Activated CD8-positive, alpha-beta memory T cell treated with anti-CD3 and anti-CD28 coated beads for 48 hours (primary cell): ENCODE measurements around the gene MN1.

Experiments used
- DNase-seq, 3 experiments: peaks; one replicate each; pipeline ENCODE4 v3.0.0-alpha.2; 2020; ENCODE audit warnings: low read depth in 2 of 3, low spot score in 2 of 3

MN1 gene

DNA sequence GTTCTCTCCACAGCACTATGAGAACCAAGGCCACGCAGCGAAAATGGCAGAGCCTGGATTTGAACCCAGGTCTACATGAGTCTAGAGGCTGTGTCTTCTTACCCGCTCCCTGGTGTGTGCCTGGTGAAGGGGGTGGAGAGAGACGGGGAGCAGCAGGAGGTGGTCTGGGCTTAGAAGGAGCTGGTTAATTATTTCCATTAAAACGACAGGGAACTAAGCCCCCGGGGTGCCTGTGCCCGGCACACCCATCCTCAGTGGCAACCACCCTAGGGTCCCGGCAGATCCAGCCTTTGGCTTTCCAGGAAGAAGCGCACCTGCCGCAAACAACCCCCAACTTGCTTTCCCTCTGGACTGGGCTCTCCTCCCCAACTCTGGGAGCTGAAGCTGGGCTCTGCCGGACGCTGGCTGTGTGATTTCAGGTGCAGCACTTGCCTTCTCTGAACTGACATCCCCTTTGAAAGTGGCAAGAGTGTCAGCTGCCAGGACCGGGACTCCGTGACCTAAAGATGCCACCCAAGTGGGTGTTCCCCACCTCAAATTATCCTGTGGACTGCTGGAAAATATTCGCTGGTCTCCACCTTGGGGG lies 35.8 kb downstream of the MN1 start:
- DNase-seq: no peak

DNA sequence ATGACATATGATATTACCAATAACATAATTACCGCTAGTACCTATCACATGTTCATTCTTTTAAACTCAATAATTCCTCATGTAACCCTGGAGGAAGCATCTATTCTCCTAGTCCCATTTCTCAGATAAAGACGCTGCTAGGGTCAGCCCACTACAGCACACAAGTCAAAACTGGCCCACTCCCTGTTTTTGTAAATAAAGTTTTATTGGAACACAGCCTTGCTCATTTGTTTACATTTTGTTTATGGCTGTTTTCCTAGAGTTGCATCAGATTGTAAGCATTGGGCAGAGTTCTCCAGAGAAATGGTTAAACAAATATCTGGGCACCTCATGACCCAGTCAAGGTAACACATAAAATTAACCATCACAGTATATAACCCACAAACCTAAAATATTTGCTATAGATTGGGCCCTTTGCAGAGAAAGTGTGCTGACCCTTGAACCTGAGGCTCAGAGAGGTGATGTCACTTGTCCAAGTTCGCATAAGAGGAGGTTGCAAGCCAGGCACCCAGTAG lies 36.8 kb downstream of the MN1 start:
- DNase-seq: no peak

DNA sequence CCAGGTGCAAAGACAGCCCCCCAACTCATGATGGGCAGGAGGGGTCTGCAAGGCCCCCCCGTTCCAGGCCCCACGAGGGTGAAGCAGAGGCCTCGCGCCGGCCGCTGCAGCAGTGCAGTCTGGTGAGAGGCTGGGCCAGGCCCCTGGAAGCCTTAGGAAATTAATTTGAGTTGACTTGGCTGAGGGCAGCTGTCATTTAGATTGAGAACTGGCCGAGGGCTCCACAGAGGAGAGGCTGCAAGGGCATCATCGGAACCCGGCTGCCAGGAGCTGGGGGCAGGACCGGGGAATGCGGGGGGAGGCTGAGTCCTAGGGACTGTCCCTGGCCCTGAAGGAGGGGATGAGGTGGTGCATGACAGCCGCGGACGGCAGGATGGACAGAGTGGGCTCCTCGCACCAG lies 39.9 kb downstream of the MN1 start:
- DNase-seq: no peak

DNA sequence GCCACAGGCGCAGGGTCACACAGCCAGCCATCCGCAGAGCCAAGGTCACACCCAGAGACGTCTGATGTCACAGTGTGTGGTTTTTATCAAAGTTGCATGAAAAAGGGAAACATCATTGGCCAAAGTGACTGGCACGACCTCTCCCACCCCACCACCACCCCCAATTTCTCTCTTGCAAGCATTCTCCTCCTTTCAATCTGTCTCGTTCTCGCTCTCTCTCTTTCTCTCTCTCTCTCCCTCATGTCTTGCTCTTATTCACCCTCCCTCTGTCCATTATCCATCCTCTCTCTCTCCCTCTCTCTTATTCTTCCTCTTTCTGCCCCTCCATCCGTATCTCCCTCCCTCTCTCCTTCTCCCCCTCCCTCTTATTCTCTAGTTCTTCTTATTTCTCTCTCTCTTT lies 40.6 kb downstream of the MN1 start:
- DNase-seq: no peak

DNA sequence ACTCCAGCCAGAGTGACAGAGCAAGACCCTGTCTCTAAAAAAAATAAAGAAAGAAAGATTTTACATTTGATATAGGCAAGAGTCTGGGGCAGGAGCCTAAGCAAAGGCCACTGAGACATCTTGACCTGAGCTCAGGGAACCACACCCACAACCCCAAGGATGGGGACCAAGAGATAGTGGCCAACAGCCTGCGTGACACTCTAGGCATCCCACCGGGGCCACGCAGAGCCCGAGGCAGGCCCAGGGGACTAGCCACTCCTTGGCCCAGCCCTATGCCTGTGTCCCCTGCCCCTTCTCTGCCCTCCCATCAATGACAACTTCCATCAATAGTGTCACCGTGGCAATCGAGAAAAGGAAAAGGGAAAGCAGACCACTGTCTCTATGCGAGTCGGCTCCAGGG lies 41.1 kb downstream of the MN1 start:
- DNase-seq: no peak

DNA sequence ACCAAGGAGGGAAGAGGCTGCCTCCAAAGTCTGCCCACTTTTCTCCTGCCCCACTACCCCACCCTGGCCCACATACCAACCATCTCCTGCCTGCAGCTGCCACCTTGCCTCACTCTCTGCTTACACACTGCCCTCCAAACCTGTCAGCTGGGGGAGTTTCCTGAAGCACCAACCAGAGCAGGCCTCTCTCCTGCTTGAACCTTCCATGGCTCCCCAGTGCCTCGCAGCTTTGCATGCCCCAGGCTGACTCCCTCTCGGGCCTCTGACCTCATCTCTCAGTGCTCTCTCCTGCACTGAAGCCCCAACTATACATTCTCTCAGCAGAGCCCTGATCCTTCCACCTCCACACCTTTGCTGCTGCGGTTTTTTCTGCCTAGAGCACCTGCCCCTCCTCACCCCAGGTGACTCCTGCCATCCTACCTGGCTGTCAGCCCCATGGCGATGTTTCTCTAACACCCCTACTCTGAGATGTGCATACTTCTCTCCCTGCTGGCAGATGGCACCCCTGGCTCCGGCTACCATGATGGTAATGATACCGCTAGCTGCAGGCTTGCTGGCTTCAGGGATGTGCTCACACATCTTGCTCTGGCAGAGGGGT lies 43.5 kb downstream of the MN1 start:
- DNase-seq: no peak

DNA sequence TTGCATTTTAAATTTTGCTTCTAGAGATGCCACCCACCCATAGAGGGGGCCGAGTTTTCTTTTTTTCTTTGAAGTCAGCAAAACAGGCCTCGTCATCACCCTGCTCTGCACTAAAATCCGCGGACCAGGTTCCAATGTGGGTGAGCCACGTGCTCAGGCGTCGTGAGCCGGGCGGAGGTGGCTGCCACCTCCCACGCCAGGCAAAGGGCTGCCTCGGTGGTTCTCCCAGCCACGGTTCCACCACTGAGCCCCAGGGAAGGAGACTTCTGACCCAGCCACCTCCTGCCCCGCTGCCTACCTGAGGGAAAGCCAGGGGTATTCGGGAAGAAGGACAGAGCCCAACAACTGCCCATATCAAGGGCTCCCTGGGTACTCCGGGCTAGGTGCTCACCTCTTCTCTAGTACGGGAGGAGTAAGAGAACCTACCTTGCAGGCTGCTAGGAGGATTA lies 45.3 kb downstream of the MN1 start:
- DNase-seq: no peak

DNA sequence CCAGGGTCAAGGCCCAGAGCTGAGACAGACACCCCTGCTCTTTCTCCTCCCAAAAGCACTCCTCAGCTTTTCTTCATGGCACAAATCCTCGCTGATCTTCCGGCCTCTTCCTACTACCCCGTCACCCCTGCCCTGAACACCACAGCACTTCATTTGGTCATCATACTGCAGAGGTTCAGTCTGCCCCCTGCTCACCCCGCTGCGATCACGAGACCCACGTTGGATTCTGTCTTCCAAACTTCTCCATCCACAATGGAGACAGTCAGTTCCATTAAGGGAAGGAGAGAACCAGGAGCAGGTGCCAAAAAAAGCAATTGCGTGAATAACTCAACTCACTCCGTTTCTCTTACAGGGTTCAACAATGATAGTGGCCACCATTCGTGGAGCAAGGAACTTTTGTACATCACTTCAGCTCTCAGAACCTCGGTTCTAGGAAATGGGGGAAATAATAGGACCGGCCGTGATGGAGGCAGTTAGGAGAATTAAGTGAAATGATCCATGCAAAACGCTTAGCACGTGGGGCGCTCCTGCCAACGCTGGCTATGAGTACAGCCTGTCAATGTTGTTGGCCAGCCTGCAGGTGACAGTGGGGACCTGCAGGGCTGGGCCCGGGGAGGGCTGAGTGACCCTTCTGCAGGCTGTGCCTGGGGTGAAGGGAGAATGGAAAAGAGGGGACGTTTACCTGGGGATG lies 45.9 kb downstream of the MN1 start:
- DNase-seq: no peak

DNA sequence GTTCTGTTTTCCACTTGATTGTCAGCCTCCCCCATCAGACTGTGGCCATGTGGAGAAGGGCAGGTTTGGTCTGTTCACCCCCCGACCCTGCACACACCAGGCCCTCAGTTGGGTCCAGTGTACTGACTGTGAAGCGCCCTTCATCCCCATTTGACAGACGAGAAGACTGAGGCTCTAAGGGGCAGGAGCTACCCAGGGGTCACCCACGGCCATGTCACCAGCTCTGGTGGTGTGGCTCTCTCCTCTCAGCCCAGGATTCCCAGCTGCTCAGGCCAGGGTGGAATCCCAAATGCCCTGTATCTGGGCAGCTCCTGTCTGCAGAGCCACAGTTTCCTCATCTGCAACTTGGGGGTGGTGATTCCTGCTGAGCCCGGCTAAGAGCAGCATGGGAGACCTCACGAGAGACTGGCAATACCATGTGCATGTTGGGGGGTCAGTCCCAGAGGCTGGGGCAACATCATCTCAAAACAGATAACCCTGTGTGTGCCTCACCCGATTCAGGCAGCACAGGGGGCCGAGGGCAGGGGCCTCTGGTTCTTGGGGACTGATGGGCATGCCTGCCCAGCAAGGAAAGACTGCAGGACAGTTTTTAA lies 46.6 kb downstream of the MN1 start:
- DNase-seq: no peak

DNA sequence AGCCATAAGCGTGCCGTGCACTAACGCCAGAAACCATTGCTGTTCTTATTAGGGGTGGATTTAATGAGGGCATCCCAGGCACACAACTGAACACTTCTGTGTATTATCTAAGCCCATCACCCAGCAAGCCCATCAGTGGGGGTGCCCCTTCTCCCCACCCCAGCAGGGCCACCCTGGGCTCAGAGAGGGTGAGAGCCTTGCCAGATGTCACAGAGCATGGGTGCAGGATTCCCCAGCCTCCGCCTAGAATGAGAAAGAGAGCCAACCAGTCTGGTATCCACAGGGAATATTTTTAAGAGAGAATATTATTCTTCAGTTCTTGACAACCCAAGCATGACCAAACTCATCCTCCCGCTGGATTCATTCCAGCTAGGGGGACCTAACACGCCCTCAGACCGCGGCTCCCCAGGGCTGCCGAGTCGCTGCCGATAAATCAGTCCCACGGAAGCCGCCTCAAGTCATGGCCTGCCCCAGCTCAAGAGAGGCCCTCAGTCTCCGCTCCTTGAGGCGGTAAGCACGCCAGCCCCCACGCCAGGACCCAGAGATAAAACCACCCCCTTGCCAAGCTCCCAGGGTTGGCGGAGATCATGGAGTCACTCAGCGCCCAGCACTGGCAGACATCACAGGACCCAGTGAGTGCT lies 47.2 kb downstream of the MN1 start:
- DNase-seq: no peak

DNA sequence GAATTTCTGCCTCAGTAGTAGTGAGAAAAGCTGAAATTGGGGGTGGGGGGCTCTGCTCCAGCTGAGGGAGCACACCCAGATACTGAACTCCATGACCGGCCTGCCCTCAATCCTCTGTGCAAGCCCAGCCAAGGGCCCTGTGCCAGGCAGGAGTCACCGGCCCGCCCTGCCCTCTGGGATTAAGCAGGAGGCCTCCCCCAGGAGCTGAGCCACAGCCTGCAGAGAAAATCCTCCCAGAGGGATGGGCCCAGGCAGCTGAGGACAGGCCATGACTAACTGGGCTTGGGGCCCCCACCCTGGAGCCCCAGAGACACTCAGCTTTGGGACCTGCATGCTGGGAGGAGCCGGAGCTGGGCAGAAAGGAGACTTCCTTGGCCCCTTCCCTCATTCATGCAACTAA lies 48.8 kb downstream of the MN1 start:
- DNase-seq: no peak

DNA sequence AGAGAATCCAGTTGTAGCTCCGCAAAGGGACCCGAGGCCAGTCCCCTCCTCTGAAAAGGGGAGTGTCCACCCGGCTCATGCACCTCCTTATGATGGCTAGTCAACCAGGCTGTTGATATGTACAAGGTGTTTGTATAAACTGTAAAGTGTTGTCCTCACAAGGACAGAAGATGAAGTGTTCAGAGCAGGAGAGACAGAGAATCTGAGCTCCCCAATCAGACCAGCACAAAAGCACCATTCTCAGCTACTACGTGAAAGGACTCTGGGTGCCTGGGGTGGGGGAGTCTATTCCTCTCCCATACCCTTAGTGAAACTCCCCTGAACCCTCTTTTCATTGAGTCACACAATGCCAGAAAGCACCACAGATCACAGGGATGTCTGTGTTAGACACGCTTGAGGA lies 49.4 kb downstream of the MN1 start:
- DNase-seq: no peak

DNA sequence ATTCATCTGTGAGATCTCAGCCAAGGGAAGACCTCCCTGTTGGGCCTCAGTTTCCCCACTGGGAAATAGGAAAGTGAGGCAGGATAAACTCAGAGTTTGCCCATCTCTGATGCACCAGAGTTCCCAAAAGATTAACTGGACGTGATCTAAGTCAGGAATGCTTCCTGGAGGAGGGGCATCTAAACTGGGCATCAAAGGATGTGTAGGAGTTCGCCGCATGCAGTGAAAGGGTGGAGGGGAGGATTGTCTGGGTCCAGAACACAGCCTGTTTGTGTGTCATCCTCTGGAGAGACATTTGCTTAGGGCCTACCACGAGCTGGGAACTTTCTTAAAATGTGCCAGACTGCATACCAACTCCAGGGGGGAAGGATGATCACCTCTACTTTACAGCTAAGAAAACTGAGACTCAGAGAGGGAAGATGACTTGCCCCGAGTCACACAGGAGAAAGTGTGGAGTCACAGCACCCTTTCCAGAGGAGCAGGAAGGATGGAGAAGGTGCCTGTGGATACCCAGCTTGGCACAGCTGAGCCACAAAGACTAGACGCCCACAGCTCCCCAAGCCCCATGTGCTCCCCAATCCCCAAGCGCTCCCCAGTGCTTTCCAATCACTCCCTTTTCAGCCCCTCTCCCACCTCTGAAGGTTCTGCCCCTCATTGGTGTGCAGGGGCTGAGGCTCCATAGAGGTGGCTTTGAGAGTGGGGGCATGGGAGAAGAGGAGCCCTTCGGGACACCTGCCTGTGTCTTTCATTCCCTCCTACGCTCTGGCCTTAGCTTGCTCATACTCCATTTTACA lies 50.1 kb downstream of the MN1 start:
- no peak for DNase-seq

DNA sequence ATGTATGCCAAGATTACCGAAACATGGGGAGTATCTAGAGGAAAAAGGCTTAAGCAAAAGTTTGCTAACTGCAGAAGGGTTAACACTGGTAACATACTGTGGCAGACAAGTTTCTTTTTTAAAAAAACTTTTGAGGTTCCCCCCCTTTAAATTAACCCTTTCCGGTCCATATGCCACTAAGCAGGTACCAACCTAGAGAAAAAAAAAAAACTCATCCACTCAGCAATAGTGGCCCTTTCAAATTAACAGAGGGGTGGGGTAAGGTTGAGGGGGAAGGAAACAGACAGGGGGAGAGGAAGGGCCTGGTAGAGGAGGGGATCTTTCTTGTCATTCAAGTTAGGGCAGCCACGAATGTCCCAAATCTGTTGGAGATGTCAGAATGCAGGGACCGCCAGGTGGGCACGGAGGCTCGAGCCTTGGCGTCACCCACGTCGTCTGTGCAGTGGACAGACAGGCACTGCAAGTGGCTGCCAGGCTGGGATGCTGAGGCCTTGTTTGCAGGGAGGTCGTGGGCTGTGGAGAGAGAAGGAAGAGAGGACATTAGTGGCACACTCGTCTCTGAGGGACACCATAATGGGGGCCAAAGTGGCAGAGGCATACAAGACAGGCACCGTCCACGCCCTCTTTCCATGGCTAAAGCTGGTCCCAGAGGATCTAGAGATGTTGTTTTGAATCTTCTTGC lies 50.8 kb downstream of the MN1 start:
- DNase-seq: no peak

DNA sequence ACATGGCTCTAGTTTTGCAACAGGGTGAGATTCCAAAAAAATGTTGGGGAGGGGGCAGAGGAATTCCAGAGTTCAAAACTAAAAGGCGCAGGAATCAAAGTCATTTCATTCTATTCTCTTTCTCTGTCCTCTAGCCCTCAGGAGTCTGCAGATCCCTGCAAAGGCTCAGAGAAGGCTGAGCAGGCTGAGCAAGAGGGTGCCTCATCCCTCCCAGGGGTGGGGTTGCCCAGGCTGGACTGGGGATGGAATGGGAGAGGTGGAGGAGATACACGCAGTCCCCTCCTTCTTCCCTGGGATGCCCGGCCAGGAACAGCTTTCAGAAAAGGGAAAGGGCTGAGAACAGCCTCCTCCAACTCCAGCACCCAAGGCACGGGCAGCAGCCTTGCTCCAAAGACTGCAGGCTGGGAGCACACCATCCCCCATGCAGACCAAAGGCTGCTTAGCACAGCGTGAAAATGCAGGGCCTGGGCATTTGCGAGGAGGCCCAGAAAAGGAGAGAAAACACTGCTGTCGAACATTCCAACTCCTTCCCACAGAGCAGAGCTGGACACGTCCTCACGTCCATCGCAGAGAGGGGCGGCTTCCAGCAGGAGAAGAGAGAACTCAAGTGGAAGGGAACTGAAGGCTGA lies 51.8 kb downstream of the MN1 start:
- no peak for DNase-seq

DNA sequence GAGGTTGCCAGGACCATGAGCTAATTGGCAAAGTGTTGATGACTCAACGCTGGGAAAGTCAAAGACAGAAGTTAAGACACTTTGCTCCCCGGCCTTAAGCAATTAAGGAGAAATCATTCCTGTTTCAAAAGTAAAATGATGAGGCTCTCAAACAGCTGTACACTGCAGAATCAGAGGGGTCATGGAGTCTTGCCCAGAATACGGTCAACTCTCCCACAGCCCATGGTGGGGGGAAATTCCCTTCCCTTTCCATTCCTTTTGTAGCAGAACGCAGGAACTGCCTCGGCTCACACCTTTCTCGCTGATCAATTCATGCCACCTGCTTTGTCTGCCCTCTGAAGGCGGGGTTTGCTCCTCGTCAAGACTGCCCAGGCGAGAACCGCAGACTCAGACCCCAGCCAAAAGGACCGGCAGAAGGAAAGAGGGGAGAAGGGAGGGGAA lies 52.8 kb downstream of the MN1 start:
- no peak for DNase-seq

DNA sequence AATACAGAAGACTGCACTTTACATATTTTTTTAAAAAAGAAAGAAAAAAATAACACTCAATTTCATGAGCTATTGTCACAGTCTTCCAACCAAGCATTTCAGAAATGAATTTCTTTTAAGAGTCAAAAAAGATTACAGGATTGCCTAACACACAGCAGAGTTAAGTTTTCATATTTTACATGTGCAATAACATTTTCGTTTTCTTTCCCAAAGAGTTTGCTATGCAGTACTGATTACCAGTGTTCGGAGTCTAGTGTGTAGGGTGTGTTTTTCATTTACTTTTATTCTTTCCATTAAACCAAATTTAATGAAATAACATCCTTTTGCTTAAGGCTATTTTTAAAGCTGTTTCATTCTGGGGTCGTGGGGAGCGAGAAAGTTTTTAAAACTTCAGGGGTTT lies 53.2 kb downstream of the MN1 start:
- no peak for DNase-seq

DNA sequence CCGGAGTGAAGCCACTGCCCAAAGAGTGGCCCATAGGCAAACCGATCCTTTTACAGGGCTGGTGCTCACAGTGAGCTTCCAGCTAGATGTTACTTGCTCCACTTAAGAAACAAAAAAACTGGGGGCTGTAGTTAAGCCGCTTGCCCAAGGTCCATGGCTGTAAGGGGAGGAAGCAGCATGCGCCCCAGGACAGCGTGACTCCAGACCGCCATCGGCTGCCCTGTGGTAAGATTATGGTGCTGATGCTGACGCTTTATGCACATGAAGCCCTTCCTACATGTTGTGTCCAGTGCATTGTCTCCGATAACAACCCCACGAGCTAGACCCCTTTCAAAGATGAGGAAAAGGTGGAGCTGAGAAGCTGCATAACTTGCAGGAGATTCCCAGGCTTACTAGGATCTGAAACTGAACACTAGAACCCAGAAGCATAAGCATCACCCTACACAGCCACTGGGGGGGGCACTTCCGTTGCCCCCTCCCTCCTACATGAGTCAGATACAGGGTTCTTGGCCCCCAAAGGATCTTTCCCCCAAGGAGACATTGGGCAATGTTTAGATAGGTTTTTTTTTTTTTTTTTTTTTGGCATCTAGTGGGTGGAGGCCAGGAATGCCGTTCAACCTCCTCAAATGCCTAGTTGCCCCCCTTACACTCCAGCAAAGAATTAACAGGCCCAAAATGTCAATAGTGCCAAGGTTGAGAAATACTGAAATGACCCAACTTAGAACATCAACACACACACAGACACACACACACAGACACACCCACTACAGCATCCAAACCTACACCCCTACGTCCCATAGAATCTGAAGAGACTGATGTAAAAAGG lies 53.9 kb downstream of the MN1 start:
- DNase-seq: no peak

DNA sequence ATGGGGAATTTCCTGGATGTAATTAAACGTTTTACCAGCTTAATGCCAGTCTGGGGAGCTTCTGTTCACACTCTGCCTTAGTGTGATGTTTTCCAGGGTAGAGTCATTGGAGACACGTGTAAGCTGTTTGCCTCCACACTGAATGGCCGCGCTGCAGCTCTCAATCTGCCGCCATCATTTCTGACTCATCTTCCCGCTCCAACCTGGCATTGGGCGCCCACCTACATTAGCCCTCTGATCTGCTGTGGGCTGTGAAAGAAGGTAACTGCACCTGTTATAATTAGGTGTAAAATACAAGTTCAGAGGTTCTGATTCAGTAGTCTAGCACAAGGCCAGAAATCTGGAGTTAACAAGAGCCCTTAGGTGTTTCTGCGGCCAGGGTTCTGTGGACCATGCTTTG lies 54.6 kb downstream of the MN1 start:
- no peak for DNase-seq
